Ishikawa (cell line): ENCODE results near the gene ANOS1.

Source experiments
- CEBPB ChIP-seq: IDR thresholded peaks from 2 replicates; pipeline ENCODE4 v1.6.1; 2012
- CREB1 ChIP-seq: IDR thresholded peaks from 2 replicates; pipeline ENCODE4 v1.6.1; 2012; ENCODE audit warnings: low read depth
- EGR1 ChIP-seq: IDR thresholded peaks from 2 replicates; pipeline ENCODE4 v1.6.1; 2012
- EP300 ChIP-seq: IDR thresholded peaks from 2 replicates; pipeline ENCODE4 v1.6.1; 2012; ENCODE audit warnings: borderline replicate concordance
- FOXM1 ChIP-seq: IDR thresholded peaks from 2 replicates; pipeline ENCODE4 v1.6.1; 2012; ENCODE audit warnings: low read depth, borderline replicate concordance
- MAX ChIP-seq: IDR thresholded peaks from 2 replicates; pipeline ENCODE4 v1.6.1; 2012
- NFIC ChIP-seq: IDR thresholded peaks from 2 replicates; pipeline ENCODE4 v1.6.1; 2012
- RAD21 ChIP-seq: IDR thresholded peaks from 2 replicates; pipeline ENCODE4 v1.6.1; 2012; ENCODE audit warnings: low read depth
- REST ChIP-seq: IDR thresholded peaks from 2 replicates; pipeline ENCODE4 v1.6.1; 2012; ENCODE audit warnings: low read depth, mild to moderate bottlenecking
- TAF1 ChIP-seq: IDR thresholded peaks from 2 replicates; pipeline ENCODE4 v1.6.1; 2012; ENCODE audit warnings: low read depth, mild to moderate bottlenecking
- TCF12 ChIP-seq: IDR thresholded peaks from 2 replicates; pipeline ENCODE4 v1.6.1; 2012; ENCODE audit warnings: low read depth
- TEAD4 ChIP-seq: IDR thresholded peaks from 2 replicates; pipeline ENCODE4 v1.6.1; 2012
- USF1 ChIP-seq: IDR thresholded peaks from 2 replicates; pipeline ENCODE4 v1.6.1; 2012
- YY1 ChIP-seq: IDR thresholded peaks from 2 replicates; pipeline ENCODE4 v1.6.1; 2012; ENCODE audit warnings: low read depth
- ZBTB7A ChIP-seq: IDR thresholded peaks from 2 replicates; pipeline ENCODE4 v1.6.1; 2012; ENCODE audit warnings: low read depth

The ANOS1 gene

GRCh38 chrX:8688776-8689175 is 43.2 kb downstream of the ANOS1 start:
- TF ChIP-seq ZBTB7A (no peak), CEBPB (no peak), YY1 (no peak), FOXM1 (no peak), NFIC (no peak), EGR1 (no peak), TEAD4 (no peak), CREB1 (no peak), USF1 (no peak), REST (no peak), MAX (no peak), EP300 (no peak), TAF1 (no peak), RAD21 (no peak), TCF12 (no peak)

GRCh38 chrX:8684201-8684965 is 47.6 kb downstream of the ANOS1 start:
- TF ChIP-seq FOXM1 (no peak), REST (no peak), MAX (no peak), USF1 (no peak), TEAD4 (no peak)

GRCh38 chrX:8683687-8684086 is 48.2 kb downstream of the ANOS1 start:
- no peak for TF ChIP-seq USF1
- no peak for TF ChIP-seq TCF12
- no peak for TF ChIP-seq REST
- TF ChIP-seq TEAD4, result no peak
- no peak for TF ChIP-seq EP300
- TF ChIP-seq EGR1, result no peak
- TF ChIP-seq YY1, result no peak
- TF ChIP-seq ZBTB7A, result no peak
- no peak for TF ChIP-seq FOXM1
- no peak for TF ChIP-seq TAF1

GRCh38 chrX:8679550-8679949 is 52.4 kb downstream of the ANOS1 start:
- TF ChIP-seq CEBPB (no peak), YY1 (no peak), TEAD4 (no peak), EP300 (no peak), TAF1 (no peak), CREB1 (no peak), FOXM1 (no peak), NFIC (no peak), EGR1 (no peak), RAD21 (no peak)
